Left lobe of liver (tissue), 2 donors: ENCODE data around the gene DLAT. TPM values are rescaled to one million over a fixed set of nuclear protein-coding genes. Genes with fewer than 3 reads are reported as not detected.
"Not testable (repeated sequence)": the region's sequence is repeated elsewhere in the genome, so short reads cannot be mapped to it uniquely, and the experiment has no call there.

ENCODE experiments used
- ATAC-seq: fragments of 200-7000 bp; cut with Tn5 transposase; one replicate; pipeline ENCODE4 v1.9.1; 2020; ENCODE audit warnings: mild to moderate bottlenecking, moderate library complexity
- DNase-seq: peaks from one replicate; pipeline ENCODE4 v3.0.0-alpha.2; 2020; ENCODE audit warnings: low spot score
- total RNA-seq: library from RNA; stranded (reverse); gene quantifications from one replicate; pipeline ENCODE4 v1.2.1, GENCODE V29; 2021
- donor health status: DM: no; HTN: no; CAD: no; lungs with moderate emphysema.
- donor health status: DM: no; HTN: yes; CAD: no.

Gene DLAT
- total RNA-seq, 1 donor from 2014 or later: 9.3 TPM

DNA sequence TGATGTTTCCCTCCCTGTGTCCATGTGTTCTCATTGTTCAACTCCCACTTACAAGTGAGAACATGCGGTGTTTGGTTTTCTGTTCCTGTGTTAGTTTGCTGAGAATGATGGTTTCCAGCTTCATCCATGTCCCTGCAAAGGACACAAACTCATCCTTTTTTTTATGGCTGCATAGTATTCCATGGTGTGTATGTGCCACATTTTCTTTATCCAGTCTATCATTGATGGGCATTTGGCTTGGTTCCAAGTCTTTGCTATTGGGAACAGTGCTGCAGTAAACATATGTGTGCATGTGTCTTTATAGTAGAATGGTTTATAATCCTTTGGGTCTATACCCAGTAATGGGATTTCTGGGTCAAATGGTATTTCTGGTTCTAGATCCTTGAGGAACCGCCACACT lies 21.4 kb downstream of the DLAT start:
- DNase-seq, ATAC-seq: not testable (repeated sequence)

- not testable (repeated sequence) for ATAC-seq
Observed at GRCh38 chr11:112048256-112048655, 23.0 kb downstream of the DLAT start.

GRCh38 chr11:112049777-112050176 lies 24.6 kb downstream of the DLAT start:
- no peak for ATAC-seq
- no peak for DNase-seq

More at GRCh38 chr11:112048256-112048655, 23.0 kb downstream of the DLAT start:
- not testable (repeated sequence) for DNase-seq

GRCh38 chr11:112050721-112051120 lies 25.5 kb downstream of the DLAT start:
- DNase-seq: no peak
- ATAC-seq: no peak

GRCh38 chr11:112051768-112052167 lies 26.6 kb downstream of the DLAT start:
- no peak for DNase-seq
- ATAC-seq: no peak

GRCh38 chr11:112057170-112057569 lies 32.0 kb downstream of the DLAT start:
- DNase-seq (no peak), ATAC-seq (no peak)

DNA sequence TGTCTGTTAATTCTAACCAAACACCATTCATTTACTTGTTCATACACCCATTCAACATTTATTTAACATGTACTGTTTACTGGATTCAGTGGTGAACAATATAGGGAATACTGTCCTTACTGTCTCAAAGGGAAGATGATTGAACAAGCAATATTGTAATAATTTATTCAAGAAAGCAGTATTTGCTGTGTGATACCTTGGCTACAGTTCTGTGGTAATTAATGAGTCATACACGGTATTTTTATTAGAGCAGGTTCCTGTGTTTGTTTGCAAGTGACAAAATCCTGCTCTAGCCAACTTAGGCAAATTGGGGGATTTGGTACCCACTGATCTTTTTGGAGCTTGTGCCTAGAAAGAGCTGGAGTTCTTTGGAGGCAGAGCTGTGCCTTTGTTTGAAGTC lies 32.9 kb downstream of the DLAT start:
- DNase-seq (no peak), ATAC-seq (no peak)

- DNase-seq (no peak), ATAC-seq (no peak)
Observed at GRCh38 chr11:112062923-112063322, 37.7 kb downstream of the DLAT start.

DNA sequence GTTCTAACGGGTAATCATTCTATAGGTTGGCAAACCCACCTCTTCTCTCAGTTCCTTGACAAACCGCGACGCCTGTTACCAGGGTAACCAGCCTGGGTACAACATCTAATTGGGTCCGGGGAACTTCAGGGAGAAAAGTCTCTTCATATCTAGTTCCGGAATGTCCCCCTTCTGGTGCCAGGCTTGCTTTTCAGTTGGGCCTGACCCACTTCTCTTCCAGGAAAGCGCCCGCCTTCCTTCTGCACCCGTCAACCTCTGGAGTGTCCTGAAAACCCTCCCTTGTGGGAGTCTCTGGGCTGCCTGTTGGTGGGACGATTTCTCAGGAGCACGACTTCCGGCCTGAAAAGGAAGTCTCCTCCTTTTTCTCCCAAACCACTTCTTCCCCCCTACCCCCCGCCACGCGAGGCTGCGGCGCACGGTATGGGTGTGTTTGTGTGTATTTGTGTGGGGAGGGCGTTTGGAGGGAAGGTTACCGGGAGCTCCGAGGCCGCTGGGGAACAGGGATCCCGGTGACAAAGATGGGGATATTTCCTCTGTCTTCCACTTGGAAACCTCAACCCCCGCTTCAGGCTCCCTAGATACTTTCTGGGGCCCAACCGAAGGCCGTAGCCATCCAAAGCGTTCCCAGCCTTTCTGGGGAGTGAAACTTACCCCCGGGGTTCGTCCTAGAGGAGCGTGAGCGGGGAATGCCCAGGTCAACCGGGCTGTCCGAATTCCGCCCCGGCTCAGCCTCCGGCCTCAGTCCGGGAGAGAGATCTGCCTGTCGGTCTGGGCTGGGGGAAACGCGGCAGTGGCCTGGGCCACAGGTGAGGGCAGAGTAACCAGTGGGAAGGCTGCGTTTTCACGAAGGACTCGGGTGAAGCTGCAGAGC lies 49.0 kb downstream of the DLAT start, which contains the start of the genes NKAPD1 and PIH1D2:
Gene NKAPD1, plus strand, starts transcription at position 359 of the 871 bp plus-strand sequence. CDS start 1,276 bp downstream, outside the sequence.
Gene PIH1D2, minus strand, starts transcription at position 77 of the 871 bp plus-strand sequence. CDS start 843 bp downstream, outside the sequence.
- peak; percentile 79 for DNase-seq
- peak; percentile 96 for ATAC-seq

DNA sequence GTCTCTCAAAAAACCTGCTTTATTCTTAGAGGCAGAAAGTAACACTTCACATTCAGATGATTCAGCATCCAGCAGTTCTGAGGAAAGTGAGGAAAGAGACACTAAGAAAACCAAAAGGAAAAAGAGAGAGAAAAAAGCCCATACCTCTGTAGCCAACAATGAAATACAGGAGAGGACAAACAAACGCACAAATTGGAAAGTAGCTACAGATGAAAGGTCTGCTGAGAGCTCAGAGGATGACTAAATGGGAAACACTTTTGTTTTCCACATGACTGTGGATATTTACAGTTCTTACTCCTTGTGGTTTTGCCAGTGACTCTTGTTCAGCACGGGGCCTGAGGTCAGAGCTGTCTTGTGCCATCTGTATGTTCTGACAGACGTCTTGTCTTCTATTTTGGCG lies 57.5 kb downstream of the DLAT start:
- no peak for DNase-seq
- ATAC-seq: no peak

- ATAC-seq (peak; percentile 59), DNase-seq (no peak)
Observed at GRCh38 chr11:112085822-112086421, 60.7 kb downstream of the DLAT start.

GRCh38 chr11:112086422-112087191 lies 61.4 kb downstream of the DLAT start, which contains the start of the genes SDHD and TIMM8B:
Gene SDHD (plus strand): TSS chr11:112086873. CDS start chr11:112086908, 35 bp downstream.
Gene TIMM8B (minus strand): TSS chr11:112086756. CDS start chr11:112086723, 33 bp downstream.
- DNase-seq: peak; percentile 97
- peak; percentile 96 for ATAC-seq

DNA sequence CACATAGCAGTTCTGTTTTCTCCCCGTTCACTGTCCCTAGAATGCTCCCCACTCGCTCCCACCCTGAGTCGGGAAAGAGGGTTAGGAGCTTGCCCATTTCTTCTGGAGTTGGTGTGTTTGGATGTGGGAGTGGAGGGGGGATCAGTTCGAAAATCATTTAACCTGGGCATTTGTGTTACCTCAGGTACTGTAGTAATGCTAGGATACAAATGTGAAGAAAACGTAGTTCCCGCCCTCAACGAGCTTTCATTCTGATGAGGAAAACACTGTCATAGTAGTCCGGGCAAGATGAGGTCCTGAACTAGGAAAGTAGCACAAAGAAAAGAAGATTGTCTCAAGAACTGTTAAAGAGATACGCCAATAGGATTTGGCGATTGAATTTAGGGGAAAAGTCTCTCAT lies 62.0 kb downstream of the DLAT start:
- DNase-seq (no peak), ATAC-seq (peak; percentile 8)

DNA sequence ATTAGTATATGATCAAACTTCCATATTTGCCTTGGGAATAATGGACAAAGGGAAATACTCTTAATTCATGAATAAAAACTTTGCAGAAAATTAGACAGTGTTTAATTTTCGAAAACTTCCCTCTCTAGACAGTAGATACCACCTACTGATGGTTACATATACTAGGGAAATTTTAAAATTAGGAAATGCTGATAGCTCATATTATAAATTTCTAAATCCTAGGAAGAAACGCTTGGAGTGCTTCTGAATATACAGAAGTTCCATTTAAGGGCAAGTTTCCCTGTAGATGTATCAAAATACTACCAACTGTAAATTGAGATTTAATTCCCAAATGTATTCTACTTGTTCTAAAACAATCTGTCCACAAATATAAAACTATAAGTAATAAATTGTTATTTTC lies 70.1 kb downstream of the DLAT start:
- DNase-seq, ATAC-seq: not testable (repeated sequence)

DNA sequence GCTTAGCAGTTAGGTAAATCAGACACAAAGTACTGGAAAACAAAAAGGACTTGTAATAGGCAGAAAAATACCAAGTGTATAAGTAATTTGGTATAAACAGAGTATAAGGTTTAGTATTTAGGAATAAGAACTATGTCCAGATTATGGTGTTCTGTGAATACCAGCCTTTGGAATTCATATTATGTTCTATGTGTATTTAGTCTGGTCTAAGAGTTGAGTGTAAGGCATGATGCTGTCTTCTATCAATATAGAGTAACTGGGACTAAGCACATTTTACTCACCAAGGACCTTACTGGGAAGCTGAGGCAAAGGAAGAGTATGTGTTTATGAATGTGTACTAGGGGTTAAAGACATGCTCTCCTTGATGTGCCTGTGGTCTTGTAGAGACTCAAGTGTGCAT lies 71.0 kb downstream of the DLAT start:
- ATAC-seq: no peak
- DNase-seq: no peak

- DNase-seq (no peak), ATAC-seq (no peak)
Observed at GRCh38 chr11:112097734-112098528, 72.7 kb downstream of the DLAT start.

- DNase-seq: peak; percentile 53
- peak; percentile 93 for ATAC-seq
Observed at GRCh38 chr11:112100462-112100861, 75.3 kb downstream of the DLAT start.

DNA sequence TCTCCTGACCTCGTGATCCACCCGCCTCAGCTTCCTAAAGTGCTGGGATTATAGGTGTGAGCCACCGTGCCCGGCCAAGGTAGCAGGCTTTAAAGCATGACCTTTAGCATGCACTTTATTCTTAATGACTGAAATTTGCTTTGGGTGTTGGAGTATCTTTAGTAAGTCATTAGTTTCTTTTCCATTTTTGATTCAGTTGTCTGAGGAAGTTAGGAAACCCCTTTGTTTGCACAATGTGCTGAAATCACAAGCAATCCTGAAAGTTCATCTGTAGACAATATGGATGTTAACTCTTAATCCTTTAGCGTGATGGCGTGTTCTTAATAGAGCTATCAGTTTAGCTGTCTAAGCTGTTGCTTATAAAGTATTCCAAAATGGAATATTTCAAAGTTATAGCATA lies 78.2 kb downstream of the DLAT start:
- ATAC-seq: no peak
- no peak for DNase-seq

DNA sequence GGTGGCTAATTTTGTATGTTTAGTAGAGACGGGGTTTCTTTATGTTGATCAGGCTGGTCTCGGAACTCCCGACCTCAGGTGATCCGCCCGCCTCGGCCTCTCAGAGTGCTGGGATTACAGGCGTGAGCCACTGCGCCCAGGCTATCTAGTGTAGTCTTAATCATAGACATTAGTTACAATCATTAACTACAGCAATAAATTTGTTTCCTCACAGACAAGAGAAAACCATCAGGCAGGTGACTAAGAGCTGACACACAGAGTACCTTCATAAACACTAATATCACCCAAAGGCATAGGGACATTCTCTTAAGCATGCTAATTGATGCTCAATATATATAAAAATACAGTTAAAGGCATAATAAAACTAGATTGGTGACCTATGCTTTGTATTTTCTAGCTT lies 80.9 kb downstream of the DLAT start:
- ATAC-seq (no peak), DNase-seq (no peak)
